ENCODE data around the gene MANEAL. TPM values are rescaled to one million over a fixed set of nuclear protein-coding genes. Genes with fewer than 3 reads are reported as not detected.

MANEAL gene
- total and polyA plus RNA-seq, 2 experiments from 2014 or later: 0.23 to 0.65 TPM

GRCh38 chr1:37821481-37821880 is 27.8 kb downstream of the MANEAL start:
- Histone ChIP-seq H3K9ac (no peak overlapping the region), H3F3A (ENCODE audit: insufficient read depth) (no peaks in the 10 kb centered on the region), H3K4me2 (ENCODE audit: unreplicated experiment) (no peak overlapping the region), H3K36me3 (ENCODE audit: low read depth) (peaks cover 49% of the 10 kb centered on the region), H3K27me3 (replicated peaks; ENCODE audit: insufficient read depth) (no peaks in the 10 kb centered on the region), H4K20me1 (ENCODE audit: insufficient read depth) (no peaks in the 10 kb centered on the region), H2AFZ (no peak overlapping the region), H3K27ac (no peak overlapping the region), H3K4me3 (no peak overlapping the region), H3K4me1 (ENCODE audit: insufficient read depth) (no peaks in the 10 kb centered on the region), H3K79me2 (ENCODE audit: insufficient read depth) (peaks cover 20% of the 10 kb centered on the region), H3K9me2 (ENCODE audit: insufficient read depth) (no peaks in the 10 kb centered on the region), H3K9me3 (ENCODE audit: low read depth) (no peaks in the 10 kb centered on the region)
- no peak for DNase-seq
- TF ChIP-seq EZH2 (IDR thresholded peaks at IDR 0.05; ENCODE audit: insufficient read depth, poor library complexity, severe bottlenecking) (no peak), EZH2phosphoT487 (IDR thresholded peaks at IDR 0.05; ENCODE audit: insufficient read depth, low read depth) (no peak)
- 98 to 99% methylated on average over 2 of the region's 2 CpGs for WGBS, 2 experiments (ENCODE audit: low coverage in 1 of 2, low lambda C conversion rate in 2 of 2, missing lambda C conversion rate in 2 of 2)
- in situ Hi-C loops (cut with MboI): no loop called here

- Histone ChIP-seq H3K27me3 (replicated peaks; ENCODE audit: insufficient read depth) (no peaks in the 10 kb centered on the region), H3K4me3 (no peak overlapping the region), H3K9ac (no peak overlapping the region), H2AFZ (no peak overlapping the region), H3K79me2 (ENCODE audit: insufficient read depth) (peaks cover 14% of the 10 kb centered on the region), H3K9me3 (ENCODE audit: low read depth) (no peaks in the 10 kb centered on the region), H3F3A (ENCODE audit: insufficient read depth) (no peaks in the 10 kb centered on the region), H4K20me1 (ENCODE audit: insufficient read depth) (no peaks in the 10 kb centered on the region), H3K9me2 (ENCODE audit: insufficient read depth) (no peaks in the 10 kb centered on the region), H3K36me3 (ENCODE audit: low read depth) (peaks cover 48% of the 10 kb centered on the region), H3K4me2 (ENCODE audit: unreplicated experiment) (no peak overlapping the region), H3K4me1 (ENCODE audit: insufficient read depth) (no peaks in the 10 kb centered on the region), H3K27ac (no peak overlapping the region; the same call in 1 of the 2 replicates)
- in situ Hi-C loops (cut with MboI): no loop called here
- TF ChIP-seq EZH2 (IDR thresholded peaks at IDR 0.05; ENCODE audit: insufficient read depth, poor library complexity, severe bottlenecking) (no peak), EZH2phosphoT487 (IDR thresholded peaks at IDR 0.05; ENCODE audit: insufficient read depth, low read depth) (no peak)
- peak; percentile 44 for DNase-seq
- WGBS, 2 experiments (ENCODE audit: low coverage in 1 of 2, low lambda C conversion rate in 2 of 2, missing lambda C conversion rate in 2 of 2): 78 to 79% methylated on average over 9 of the region's 9 CpGs
Observed at GRCh38 chr1:37822906-37823815, 29.5 kb downstream of the MANEAL start.

GRCh38 chr1:37824001-37824400 is 30.4 kb downstream of the MANEAL start:
- peaks cover 50% of the 10 kb centered on the region for H3K36me3 ChIP-seq (ENCODE audit: low read depth)
- WGBS, 2 experiments (ENCODE audit: low coverage in 1 of 2, low lambda C conversion rate in 2 of 2, missing lambda C conversion rate in 2 of 2): 80 to 87% methylated on average over 2 of the region's 2 CpGs
- H3K4me3 ChIP-seq: no peak overlapping the region
- H3K9me3 ChIP-seq (ENCODE audit: low read depth): no peaks in the 10 kb centered on the region
- H3K4me2 ChIP-seq (ENCODE audit: unreplicated experiment): no peak overlapping the region
- peaks cover 20% of the 10 kb centered on the region for H3K79me2 ChIP-seq (ENCODE audit: insufficient read depth)
- DNase-seq: no peak
- H3F3A ChIP-seq (ENCODE audit: insufficient read depth): no peaks in the 10 kb centered on the region
- in situ Hi-C loops (cut with MboI): no loop called here
- no peak overlapping the region; the same call in 1 of the 2 replicates for H3K27ac ChIP-seq
- H4K20me1 ChIP-seq (ENCODE audit: insufficient read depth): no peaks in the 10 kb centered on the region
- no peak overlapping the region for H3K9ac ChIP-seq
- no peaks in the 10 kb centered on the region for H3K4me1 ChIP-seq (ENCODE audit: insufficient read depth)
- no peak overlapping the region for H2AFZ ChIP-seq
- TF ChIP-seq EZH2phosphoT487 (IDR thresholded peaks at IDR 0.05; ENCODE audit: insufficient read depth, low read depth): no peak
- no peak for TF ChIP-seq EZH2 (IDR thresholded peaks at IDR 0.05; ENCODE audit: insufficient read depth, poor library complexity, severe bottlenecking)
- no peaks in the 10 kb centered on the region for H3K27me3 ChIP-seq (replicated peaks; ENCODE audit: insufficient read depth)
- H3K9me2 ChIP-seq (ENCODE audit: insufficient read depth): no peaks in the 10 kb centered on the region

- in situ Hi-C loops (cut with MboI): no loop called here
- no peaks in the 10 kb centered on the region for H3K9me2 ChIP-seq (ENCODE audit: insufficient read depth)
- peaks cover 46% of the 10 kb centered on the region for H3K36me3 ChIP-seq (ENCODE audit: low read depth)
- H3K79me2 ChIP-seq (ENCODE audit: insufficient read depth): peaks cover 17% of the 10 kb centered on the region
- WGBS, 2 experiments (ENCODE audit: low coverage in 1 of 2, low lambda C conversion rate in 2 of 2, missing lambda C conversion rate in 2 of 2): 51 to 64% methylated on average over 2 of the region's 2 CpGs
- H3K4me1 ChIP-seq (ENCODE audit: insufficient read depth): no peaks in the 10 kb centered on the region
- no peaks in the 10 kb centered on the region for H3K9me3 ChIP-seq (ENCODE audit: low read depth)
- no peak overlapping the region for H3K4me2 ChIP-seq (ENCODE audit: unreplicated experiment)
- no peak overlapping the region for H2AFZ ChIP-seq
- H3F3A ChIP-seq (ENCODE audit: insufficient read depth): no peaks in the 10 kb centered on the region
- no peak overlapping the region for H3K9ac ChIP-seq
- H4K20me1 ChIP-seq (ENCODE audit: insufficient read depth): no peaks in the 10 kb centered on the region
- no peak for DNase-seq
- H3K27me3 ChIP-seq (replicated peaks; ENCODE audit: insufficient read depth): no peaks in the 10 kb centered on the region
- H3K27ac ChIP-seq: no peak overlapping the region
- H3K4me3 ChIP-seq: no peak overlapping the region
- TF ChIP-seq EZH2 (IDR thresholded peaks at IDR 0.05; ENCODE audit: insufficient read depth, poor library complexity, severe bottlenecking) (no peak), EZH2phosphoT487 (IDR thresholded peaks at IDR 0.05; ENCODE audit: insufficient read depth, low read depth) (no peak)
Observed at GRCh38 chr1:37825506-37825905, 31.9 kb downstream of the MANEAL start.

Data from GM23248 (cell line).